IPS-18c (cell line): ENCODE measurements around the gene MT1A.
"Not testable (repeated sequence)": the region's sequence is repeated elsewhere in the genome, so short reads cannot be mapped to it uniquely, and the experiment has no call there.

Experiments
- H3K4me3 ChIP-seq: 2 replicates; pipeline ENCODE4 v1.7.0; 2013; ENCODE audit warnings: low read depth, mild to moderate bottlenecking, low read length, moderate library complexity; ENCODE audit not compliant: insufficient read depth
- H3K9me3 ChIP-seq: one replicate; pipeline ENCODE4 v1.6.1; 2013; ENCODE audit warnings: mild to moderate bottlenecking, low read length, moderate library complexity; ENCODE audit not compliant: control insufficient read depth, insufficient read depth

Gene MT1A

DNA sequence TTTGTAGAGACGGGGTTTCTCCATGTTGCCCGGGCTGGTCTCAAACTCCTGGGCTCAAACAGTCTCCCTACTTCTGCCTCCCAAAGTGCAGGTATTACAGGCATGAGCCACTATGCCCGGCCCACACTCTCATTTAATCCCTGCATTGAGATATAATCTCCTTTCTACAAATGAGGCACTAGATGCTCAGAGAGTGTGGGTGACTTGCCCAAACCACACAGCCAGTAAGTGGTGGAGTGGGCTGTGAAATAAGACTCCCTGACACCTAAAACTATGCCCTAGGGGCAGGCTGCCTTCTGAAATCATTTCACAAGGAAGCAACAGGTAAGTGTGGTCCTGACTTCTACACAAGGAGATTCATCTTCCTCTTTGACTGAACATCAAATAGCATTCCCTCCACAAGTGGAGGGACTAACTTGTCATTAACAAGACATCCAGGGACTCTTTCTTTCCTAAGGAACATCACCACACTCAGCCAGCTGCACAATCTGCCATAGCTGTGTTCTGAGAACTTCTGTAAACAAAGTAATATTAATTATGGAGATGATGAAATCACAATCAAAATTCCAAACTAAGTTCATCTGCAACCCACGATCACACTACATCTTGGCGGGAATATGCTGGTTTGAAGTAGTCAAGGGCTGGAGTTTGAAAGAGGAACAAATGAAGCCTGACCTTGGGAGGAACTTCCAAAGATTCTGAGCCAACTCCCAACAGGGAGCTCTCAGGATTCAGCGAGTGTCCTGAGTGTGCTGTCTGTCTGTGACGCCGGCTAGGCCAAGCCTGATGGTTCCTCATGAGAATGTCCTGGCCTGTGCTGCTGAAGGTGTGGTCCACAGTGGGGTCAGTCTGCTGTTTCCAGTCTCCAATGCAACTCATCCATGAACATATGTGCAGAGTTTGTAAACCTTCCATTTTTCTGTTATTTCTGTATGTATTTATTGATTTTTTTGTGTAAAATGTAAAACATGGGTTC, 27.1 kb downstream of the MT1A start:
- H3K4me3 ChIP-seq, H3K9me3 ChIP-seq: not testable (repeated sequence)

DNA sequence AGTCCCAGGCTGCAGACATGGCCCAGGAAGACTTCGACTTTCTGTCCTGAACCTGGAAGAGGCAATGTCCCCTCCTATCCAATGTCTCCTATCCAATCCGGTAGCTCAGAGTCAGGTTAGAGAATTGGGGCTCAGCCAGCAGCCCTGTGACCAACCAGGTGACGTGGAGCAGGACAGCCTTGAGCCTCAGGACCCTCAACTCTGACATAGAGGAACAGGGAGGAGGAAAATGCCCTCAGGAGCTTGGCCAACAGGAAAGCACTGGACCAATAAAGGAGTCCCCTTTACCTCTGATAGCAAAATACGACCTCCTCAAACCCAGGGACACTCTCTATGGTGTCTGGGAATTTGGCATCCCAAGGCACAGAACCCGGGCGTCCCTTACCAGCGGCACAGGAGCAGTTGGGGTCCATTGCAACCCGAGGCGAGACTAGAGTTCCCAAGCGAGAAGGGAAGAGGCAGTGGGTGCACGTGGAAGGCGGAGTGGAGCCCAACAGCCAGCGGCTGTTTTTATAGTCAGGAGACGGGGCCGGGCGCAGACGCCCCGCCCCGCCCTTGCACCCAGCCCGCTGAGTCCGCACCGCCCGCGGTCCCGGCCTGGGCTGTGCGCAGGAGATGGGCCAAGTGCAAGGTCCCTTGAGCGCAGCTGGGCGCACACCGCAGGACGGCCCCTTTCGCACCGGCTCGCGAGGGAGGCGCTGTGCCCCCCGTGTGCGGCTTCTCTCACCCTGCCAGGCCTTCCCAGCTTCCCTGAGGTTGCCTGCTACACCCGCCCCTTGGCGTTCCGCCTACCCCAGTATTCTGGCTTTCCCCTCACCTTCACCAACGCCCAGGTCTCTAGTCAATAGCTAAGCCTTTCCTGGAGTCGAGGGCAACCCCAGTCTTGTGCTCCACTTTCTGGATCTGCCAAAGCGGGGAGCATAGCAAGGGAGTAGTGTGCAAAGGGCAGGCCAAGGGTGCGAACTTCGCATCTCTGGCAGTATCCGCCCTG, 29.4 kb downstream of the MT1A start, which contains the start of gene MT1G:
Gene MT1G (minus strand): TSS at position 485 of the 991 bp plus-strand sequence. CDS start 72 bp downstream, at position 413.
- Histone ChIP-seq H3K4me3 (peak within 1 kb of the TSS; percentile 36), H3K9me3 (no peaks in the 10 kb centered on the region)

DNA sequence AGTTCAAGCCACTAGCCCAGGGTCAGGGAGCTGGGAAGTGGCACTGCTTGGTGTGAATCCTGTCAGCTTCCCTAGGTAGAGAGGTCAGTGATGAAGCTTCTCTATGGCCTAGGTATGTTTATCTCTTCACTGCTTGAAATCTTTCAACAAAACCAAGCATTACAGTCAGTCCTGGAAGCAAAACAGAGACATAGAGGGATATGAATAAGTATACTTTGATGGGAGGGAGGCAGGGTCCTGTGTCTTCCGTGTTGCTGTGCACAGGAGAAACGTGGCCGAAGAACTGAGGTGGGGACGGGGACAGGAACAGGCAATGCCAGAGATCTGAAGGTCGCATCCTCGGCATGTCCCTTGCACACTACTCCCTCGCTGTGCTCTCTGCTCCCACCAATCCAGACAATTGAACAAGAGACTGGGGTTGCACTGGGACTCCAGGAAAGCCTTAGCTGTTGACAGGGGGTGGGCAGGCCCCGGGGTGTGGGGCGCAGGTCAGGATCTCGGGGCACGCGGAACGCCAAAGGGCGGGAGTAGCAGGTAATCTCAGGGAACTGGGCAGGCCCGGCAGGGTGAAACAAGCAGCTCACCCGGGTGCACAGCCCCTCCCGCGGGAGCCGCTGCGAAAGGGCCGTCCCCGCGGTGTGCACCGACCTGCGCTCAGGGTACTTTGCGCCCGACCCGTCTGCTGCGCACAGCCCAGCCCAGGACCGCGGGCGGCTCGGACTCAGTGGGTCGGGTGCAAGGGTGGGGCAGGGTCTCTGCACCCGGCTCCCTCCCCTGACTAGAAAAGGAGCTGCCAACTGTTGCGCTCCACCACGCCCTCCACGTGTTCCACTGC, 30.8 kb downstream of the MT1A start, which contains the start of gene MT1H:
Gene MT1H (plus strand): TSS at position 810 of the 835 bp plus-strand sequence. CDS start 71 bp downstream, outside the sequence.
- Histone ChIP-seq H3K9me3 (no peaks in the 10 kb centered on the region), H3K4me3 (peak within 1 kb of the TSS; percentile 21)

DNA sequence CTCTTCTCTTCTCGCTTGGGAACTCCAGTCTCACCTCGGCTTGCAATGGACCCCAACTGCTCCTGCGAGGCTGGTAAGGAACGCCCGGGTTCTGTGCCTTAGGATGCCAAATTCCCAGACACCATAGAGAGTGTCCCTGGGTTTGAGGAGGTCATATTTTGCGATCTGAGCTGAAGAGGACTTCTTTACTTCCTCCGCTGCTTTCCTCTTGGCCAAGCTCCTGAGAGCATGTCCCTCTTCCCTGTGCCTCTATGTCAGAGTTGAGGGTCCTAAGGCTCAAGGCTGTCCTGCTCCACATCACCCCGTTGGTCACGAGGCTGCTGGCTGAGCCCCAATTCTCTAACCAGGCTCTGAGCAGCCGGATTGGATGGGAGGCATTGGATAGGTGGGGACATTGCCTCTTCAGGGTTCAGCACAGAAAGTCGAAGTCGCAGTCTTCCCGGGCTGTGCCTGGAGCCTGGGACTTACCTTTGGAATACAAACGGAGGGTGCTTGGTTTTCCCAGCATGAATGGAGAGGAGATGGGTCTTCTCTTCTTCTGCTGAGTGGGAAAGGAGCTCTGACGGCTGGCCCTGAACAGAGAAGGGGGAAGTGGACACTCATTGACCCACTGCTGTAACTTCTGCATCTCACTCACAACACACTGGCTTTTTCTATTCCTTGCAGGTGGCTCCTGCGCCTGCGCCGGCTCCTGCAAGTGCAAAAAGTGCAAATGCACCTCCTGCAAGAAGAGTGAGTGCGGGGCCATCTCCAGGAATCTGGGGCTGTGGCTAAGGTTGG, 31.6 kb downstream of the MT1A start:
- no peaks in the 10 kb centered on the region for H3K9me3 ChIP-seq
- peak overlapping the region; percentile 21 for H3K4me3 ChIP-seq

DNA sequence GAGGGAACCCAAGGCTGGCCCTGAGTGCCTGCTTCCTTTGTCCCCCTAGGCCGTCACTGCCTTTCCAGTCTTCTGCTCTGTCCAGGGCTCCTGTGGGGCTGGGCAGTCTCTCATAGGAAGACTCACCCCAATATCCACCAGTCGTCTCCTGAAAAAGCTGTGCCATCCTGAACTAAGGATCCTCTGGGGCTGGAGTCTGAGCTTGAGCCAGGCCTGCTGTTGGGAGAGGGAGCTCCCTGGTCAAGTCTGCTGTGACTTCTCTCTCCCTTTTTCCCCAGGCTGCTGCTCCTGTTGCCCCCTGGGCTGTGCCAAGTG, 32.1 kb downstream of the MT1A start:
- no peak overlapping the region; the same call in 1 of the 2 replicates for H3K4me3 ChIP-seq

DNA sequence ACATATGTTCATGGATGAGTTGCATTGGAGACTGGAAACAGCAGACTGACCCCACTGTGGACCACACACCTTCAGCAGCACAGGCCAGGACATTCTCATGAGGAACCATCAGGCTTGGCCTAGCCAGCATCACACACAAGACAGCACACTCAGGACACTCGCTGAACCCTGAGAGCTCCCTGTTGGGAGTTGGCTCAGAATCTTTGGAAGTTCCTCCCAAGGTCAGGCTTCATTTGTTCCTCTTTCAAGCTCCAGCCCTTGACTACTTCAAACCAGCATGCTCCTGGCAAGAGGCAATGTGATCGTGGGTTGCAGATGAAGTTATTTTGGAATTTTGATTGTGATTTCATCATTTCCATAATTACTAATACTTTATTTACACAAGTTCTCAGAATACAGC, 33.2 kb downstream of the MT1A start:
- H3K9me3 ChIP-seq = not testable (repeated sequence)

More for the DNA sequence above, 32.1 kb downstream of the MT1A start:
- no peaks in the 10 kb centered on the region for H3K9me3 ChIP-seq

DNA sequence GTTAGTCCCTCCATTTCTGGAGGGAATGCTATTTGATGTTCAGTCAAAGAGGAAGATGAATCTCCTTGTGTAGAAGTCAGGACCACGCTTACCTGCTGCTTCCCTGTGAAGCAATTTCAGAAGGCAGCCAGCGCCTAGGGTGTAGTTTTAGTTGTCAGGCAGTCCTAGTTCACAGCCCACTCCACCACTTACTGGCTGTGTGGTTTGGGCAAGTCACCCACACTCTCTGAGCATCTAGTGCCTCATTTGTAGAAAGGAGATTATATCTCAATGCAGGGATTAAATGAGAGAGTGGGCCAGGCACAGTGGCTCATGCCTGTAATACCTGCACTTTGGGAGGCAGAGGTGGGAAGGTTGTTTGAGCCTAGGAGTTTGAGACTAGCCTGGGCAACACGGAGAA, 33.7 kb downstream of the MT1A start:
- not testable (repeated sequence) for H3K9me3 ChIP-seq, H3K4me3 ChIP-seq

More for the DNA sequence above, 33.2 kb downstream of the MT1A start:
- not testable (repeated sequence) for H3K4me3 ChIP-seq

DNA sequence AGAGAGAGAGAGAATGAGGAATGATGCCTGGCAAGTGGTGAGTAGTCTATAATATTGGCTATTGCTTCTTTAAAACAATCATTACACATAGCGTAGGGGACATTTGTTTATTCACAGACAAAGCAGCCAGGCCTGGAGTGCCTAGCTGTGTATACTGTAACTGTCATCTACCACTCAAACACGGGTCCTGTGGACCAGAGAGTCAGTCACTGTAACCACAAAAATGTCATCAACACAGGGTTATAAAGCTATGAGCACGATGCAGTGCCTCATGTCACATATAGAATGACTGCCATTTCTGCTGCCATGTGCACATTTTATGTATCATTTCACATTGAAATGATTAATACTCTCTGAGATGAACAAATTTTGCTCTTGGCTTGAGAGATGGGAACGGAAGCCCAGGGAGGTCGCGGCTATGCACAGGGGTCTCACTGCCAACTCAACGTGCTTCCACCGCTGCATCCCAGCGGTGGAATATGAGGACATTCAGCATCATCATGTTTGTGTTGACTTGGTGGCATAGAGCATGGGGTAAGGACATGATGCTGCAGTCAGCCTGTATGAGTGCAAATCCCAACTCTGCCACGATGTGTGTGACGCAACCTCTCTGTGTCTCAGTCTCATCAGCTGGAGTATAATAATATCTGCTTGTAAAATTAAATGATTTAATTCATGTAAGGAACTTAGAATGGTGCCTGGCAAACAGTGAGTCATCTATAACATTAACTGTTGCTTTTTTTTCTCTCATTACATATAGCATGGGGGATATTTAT, 34.5 kb downstream of the MT1A start:
- no peak overlapping the region for H3K4me3 ChIP-seq
- H3K9me3 ChIP-seq = no peaks in the 10 kb centered on the region

DNA sequence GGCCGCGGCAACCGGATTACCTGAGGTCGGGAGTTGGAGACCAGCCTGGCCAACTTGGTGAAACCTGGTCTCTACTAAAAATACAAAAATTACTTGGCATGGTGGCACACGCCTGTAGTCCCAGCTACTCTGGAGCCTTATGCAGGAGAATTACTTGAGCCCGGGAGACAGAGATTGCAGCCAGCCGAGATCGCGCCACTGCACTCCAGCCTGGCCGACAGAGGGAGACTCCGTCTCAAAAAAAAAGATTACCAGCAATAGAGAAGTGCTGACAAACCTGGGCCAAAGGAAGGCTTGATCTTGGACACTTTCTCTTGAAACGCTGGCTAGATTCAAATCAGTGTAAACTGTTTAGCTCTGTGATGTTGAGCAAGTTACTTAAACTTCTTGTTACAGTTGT, 35.5 kb downstream of the MT1A start:
- H3K4me3 ChIP-seq = no peak overlapping the region

DNA sequence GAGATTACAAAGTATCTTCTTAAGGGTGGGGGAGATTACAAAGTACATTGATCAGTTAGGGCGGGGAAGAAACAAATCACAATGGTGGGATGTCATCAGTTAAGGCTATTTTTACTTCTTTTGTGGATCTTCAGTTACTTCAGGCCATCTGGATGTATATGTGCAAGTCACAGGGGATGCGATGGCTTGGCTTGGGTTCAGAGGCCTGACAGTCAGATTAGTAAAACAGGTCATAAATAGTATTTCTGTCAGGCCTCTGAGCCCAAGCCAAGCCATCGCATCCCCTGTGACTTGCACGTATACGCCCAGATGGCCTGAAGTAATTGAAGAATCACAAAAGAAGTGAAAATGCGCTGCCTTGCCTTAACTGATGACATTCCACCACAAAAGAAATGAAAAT, 36.1 kb downstream of the MT1A start:
- H3K4me3 ChIP-seq, H3K9me3 ChIP-seq: not testable (repeated sequence)

More for the DNA sequence above, 35.5 kb downstream of the MT1A start:
- no peaks in the 10 kb centered on the region for H3K9me3 ChIP-seq

DNA sequence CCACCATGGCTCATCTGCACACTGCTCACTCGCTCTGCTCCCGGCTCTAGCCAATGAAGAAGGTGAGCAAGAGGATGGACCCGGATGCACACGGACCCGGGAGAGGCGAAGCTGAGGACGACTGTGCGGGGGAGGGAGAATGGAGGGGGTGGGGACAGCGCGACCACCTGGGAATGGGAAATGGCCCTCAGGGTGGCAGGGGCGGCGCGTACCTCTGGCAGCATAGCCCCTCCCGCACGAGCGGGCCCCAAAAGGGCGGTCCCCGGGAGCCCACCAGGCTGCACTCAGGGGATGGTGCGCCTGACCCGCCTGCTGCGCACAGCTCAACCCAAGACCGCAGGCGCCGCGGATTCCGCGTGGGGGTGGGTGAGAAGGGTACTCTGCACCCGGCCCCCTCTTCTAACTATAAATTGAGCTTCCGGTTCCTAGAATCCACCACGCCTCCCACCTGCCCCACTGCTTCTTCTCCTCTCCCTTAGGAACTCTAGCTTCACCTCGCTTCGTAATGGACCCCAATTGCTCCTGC, 37.3 kb downstream of the MT1A start:
- peak overlapping the region; percentile 50 for H3K4me3 ChIP-seq
- no peaks in the 10 kb centered on the region for H3K9me3 ChIP-seq

DNA sequence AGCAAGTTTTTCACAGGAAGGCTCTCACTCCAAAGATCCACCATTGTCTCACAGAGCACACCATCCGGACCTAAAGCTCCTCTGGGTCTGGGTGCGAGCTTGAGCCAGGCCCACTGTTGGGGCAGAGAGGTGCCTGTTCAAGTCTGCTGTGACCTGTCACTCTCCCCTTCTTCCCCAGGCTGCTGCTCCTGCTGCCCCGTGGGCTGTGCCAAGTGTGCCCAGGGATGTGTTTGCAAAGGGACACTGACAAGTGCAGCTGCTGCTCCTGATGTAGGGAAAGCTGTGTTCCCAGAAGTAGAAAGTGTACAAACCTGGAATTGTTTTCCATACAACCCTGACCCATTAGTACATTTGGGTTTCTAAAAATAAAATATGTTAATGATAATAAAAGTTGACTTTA, 39.0 kb downstream of the MT1A start:
- Histone ChIP-seq H3K9me3 (no peaks in the 10 kb centered on the region), H3K4me3 (no peak overlapping the region)

DNA sequence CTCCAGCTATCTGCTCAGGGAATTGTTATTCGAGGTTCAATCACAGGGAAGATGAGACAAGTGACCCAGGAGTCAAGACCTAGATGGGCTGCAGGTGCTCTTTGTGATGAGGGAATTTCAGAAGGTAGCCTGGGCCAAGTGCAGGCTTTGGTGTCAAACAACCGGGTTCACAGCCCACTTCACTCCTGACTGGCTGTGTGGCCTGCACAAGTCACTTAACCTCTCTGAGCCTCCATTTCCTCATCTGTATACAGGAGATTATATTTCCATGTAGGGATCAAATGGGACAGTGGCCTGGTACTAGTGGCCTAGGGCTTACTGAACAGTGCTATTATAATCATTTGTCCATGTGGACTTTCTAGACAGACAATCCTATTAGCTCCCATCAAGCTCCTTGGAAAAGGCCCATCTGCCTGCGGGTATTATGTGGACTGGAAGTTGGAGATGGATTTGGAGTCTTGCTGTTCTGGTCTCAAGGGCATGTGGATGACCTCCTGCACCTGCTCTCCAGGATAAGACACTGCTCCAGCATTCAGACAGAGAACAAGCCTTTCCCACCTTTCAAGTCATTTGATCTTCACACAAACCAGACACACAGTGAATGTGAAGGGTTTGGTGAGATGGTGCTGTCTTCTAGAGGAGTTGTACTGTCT, 40.7 kb downstream of the MT1A start:
- Histone ChIP-seq H3K4me3 (no peak overlapping the region), H3K9me3 (no peaks in the 10 kb centered on the region)

DNA sequence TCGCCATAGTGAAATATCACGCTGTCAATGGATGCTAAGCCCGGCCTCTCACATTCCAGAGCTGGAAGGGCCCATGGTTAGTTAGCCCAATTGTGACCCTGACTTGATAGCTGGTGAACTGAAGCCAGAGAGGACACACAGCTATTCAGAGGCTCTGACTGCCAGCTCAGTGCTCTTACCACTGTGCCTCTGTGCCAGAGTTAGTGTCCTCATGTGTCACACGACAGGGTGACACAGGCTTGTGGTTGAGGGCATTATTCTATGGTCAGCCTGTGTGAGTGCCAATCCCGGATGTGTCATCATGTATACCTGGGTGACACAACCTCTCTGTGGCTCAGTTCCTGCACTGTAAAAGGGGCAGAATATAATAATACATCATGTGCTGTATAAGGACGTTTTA, 41.4 kb downstream of the MT1A start:
- Histone ChIP-seq H3K4me3 (no peak overlapping the region), H3K9me3 (no peaks in the 10 kb centered on the region)
